HG03571 (cell line): ENCODE results near the gene CFAP57.
A peak's percentile ranks its signal among the peaks of the same experiment; 100 is the strongest.
"Not testable (repeated sequence)": the region's sequence is repeated elsewhere in the genome, so short reads cannot be mapped to it uniquely, and the experiment has no call there.

Experiments
- ATAC-seq: cut with Tn5 transposase; IDR thresholded peaks from one replicate; pipeline ENCODE4 v1.9.1; 2021; ENCODE audit not compliant: unreplicated experiment

Gene CFAP57

GRCh38 chr1:43171876-43172526 is at the start of gene CFAP57, which contains the start of gene EBNA1BP2:
Gene CFAP57, plus strand, starts transcription at chr1:43172330. Its CDS starts 424 bp downstream, at chr1:43172754.
Gene EBNA1BP2, minus strand, starts transcription at chr1:43172290. Its CDS starts 172 bp downstream, at chr1:43172118.
- ATAC-seq, result peak; percentile 87

GRCh38 chr1:43123031-43123430 is 49.1 kb upstream of the CFAP57 start:
- ATAC-seq, result no peak

- no peak for ATAC-seq
Observed at GRCh38 chr1:43128816-43129215, 43.3 kb upstream of the CFAP57 start.

- no peak for ATAC-seq
Observed at GRCh38 chr1:43129426-43129825, 42.7 kb upstream of the CFAP57 start.

GRCh38 chr1:43134068-43134467 is 38.1 kb upstream of the CFAP57 start:
- no peak for ATAC-seq

GRCh38 chr1:43134640-43135039 is 37.5 kb upstream of the CFAP57 start:
- ATAC-seq, result no peak

GRCh38 chr1:43135857-43136781 is 36.0 kb upstream of the CFAP57 start:
- ATAC-seq, result no peak

- no peak for ATAC-seq
Observed at GRCh38 chr1:43137445-43138052, 34.6 kb upstream of the CFAP57 start.

GRCh38 chr1:43139295-43139694 is 32.8 kb upstream of the CFAP57 start:
- ATAC-seq, result not testable (repeated sequence)

- ATAC-seq, result no peak
Observed at GRCh38 chr1:43140010-43140409, 32.1 kb upstream of the CFAP57 start.

GRCh38 chr1:43140583-43140982 is 31.5 kb upstream of the CFAP57 start:
- ATAC-seq, result no peak

- ATAC-seq, result no peak
Observed at GRCh38 chr1:43143441-43143888, 28.7 kb upstream of the CFAP57 start.

- ATAC-seq, result no peak
Observed at GRCh38 chr1:43144237-43144636, 27.9 kb upstream of the CFAP57 start.

- ATAC-seq, result no peak
Observed at GRCh38 chr1:43147625-43148327, 24.4 kb upstream of the CFAP57 start.

GRCh38 chr1:43149889-43150288 is 22.2 kb upstream of the CFAP57 start:
- no peak for ATAC-seq

- no peak for ATAC-seq
Observed at GRCh38 chr1:43152866-43153265, 19.3 kb upstream of the CFAP57 start.

GRCh38 chr1:43153443-43153842 is 18.7 kb upstream of the CFAP57 start:
- no peak for ATAC-seq

GRCh38 chr1:43156026-43156425 is 16.1 kb upstream of the CFAP57 start:
- ATAC-seq, result no peak

GRCh38 chr1:43165162-43165561 is 7.0 kb upstream of the CFAP57 start:
- no peak for ATAC-seq

- ATAC-seq, result no peak
Observed at GRCh38 chr1:43165765-43166164, 6.4 kb upstream of the CFAP57 start.

GRCh38 chr1:43171312-43171875 is 736 bp upstream of the CFAP57 start:
- no peak for ATAC-seq
